GM21390 (cell line): ENCODE results near the gene COQ10B.
A peak's percentile ranks its signal among the peaks of the same experiment; 100 is the strongest.

ENCODE experiments used
- ATAC-seq: cut with Tn5 transposase; IDR thresholded peaks from one replicate; pipeline ENCODE4 v1.9.1; 2021; ENCODE audit not compliant: unreplicated experiment

COQ10B gene

GRCh38 chr2:197500503-197501131 lies 47.3 kb downstream of the COQ10B start:
- peak; percentile 6 for ATAC-seq

GRCh38 chr2:197502201-197502600 lies 48.8 kb downstream of the COQ10B start:
- ATAC-seq = no peak

- ATAC-seq = no peak
These were observed 49.3 kb downstream of the COQ10B start for GRCh38 chr2:197502685-197503084.

GRCh38 chr2:197504000-197504399 lies 50.6 kb downstream of the COQ10B start:
- ATAC-seq = no peak

- no peak for ATAC-seq
These were observed 51.2 kb downstream of the COQ10B start for GRCh38 chr2:197504512-197504911.

GRCh38 chr2:197506658-197507057 lies 53.3 kb downstream of the COQ10B start:
- no peak for ATAC-seq

GRCh38 chr2:197513915-197514314 lies 60.6 kb downstream of the COQ10B start:
- no peak for ATAC-seq

GRCh38 chr2:197514754-197515153 lies 61.4 kb downstream of the COQ10B start:
- no peak for ATAC-seq

GRCh38 chr2:197515315-197515738 lies 62.0 kb downstream of the COQ10B start:
- ATAC-seq = peak; percentile 7

GRCh38 chr2:197515739-197516392 lies 62.5 kb downstream of the COQ10B start, which contains the start of gene MOB4:
Gene MOB4, plus strand, starts transcription at chr2:197516066. Its CDS starts 21 bp downstream, at chr2:197516087.
- ATAC-seq = peak; percentile 92

- ATAC-seq = peak; percentile 11
These were observed 63.0 kb downstream of the COQ10B start for GRCh38 chr2:197516393-197516761.

GRCh38 chr2:197517150-197517549 lies 63.8 kb downstream of the COQ10B start:
- ATAC-seq = no peak
